Neuron (in vitro differentiated cells): ENCODE data around the gene RHPN2.

ENCODE experiments used
- H2AFZ ChIP-seq: one replicate; pipeline ENCODE4 v1.6.1; 2013; ENCODE audit warnings: low read depth, mild to moderate bottlenecking, inconsistent platforms, low read length, moderate library complexity
- H3K27me3 ChIP-seq: one replicate; pipeline ENCODE4 v1.6.1; 2013; ENCODE audit warnings: low read length; ENCODE audit not compliant: insufficient read depth
- H3K36me3 ChIP-seq: one replicate; pipeline ENCODE4 v1.6.1; 2013; ENCODE audit warnings: low read length; ENCODE audit not compliant: insufficient read depth
- H3K4me1 ChIP-seq: one replicate; pipeline ENCODE4 v1.6.1; 2013; ENCODE audit warnings: low read length; ENCODE audit not compliant: insufficient read depth
- H3K4me3 ChIP-seq: 2 replicates; pipeline ENCODE4 v1.5.1; 2013; ENCODE audit warnings: mild to moderate bottlenecking, low read length, moderate library complexity
- H3K9me3 ChIP-seq: one replicate; pipeline ENCODE4 v1.6.1; 2013; ENCODE audit warnings: low read length

The RHPN2 gene

GRCh38 chr19:33064792-33065550, at the start of gene RHPN2:
Gene RHPN2 (minus strand): TSS chr19:33064888. CDS start chr19:33064852, 36 bp downstream.
- peak within 1 kb of the TSS; percentile 82 for H3K4me3 ChIP-seq
- H2AFZ ChIP-seq: peak within 1 kb of the TSS; percentile 62
- no peaks in the 10 kb centered on the region for H3K36me3 ChIP-seq
- no peaks in the 10 kb centered on the region for H3K27me3 ChIP-seq
- H3K9me3 ChIP-seq: peaks cover 2% of the 10 kb centered on the region
- peaks cover 8% of the 10 kb centered on the region for H3K4me1 ChIP-seq

GRCh38 chr19:33114312-33114711, 49.6 kb upstream of the RHPN2 start:
- Histone ChIP-seq H3K36me3 (peaks cover 68% of the 10 kb centered on the region), H3K4me1 (no peaks in the 10 kb centered on the region), H3K4me3 (no peak overlapping the region), H3K9me3 (no peaks in the 10 kb centered on the region), H2AFZ (no peak overlapping the region), H3K27me3 (no peaks in the 10 kb centered on the region)

GRCh38 chr19:33111587-33111986, 46.9 kb upstream of the RHPN2 start:
- H3K9me3 ChIP-seq: no peaks in the 10 kb centered on the region
- no peak overlapping the region for H2AFZ ChIP-seq
- no peak overlapping the region for H3K4me3 ChIP-seq
- H3K4me1 ChIP-seq: no peaks in the 10 kb centered on the region
- peaks cover 71% of the 10 kb centered on the region for H3K36me3 ChIP-seq
- no peaks in the 10 kb centered on the region for H3K27me3 ChIP-seq

- Histone ChIP-seq H2AFZ (no peak overlapping the region), H3K4me1 (no peaks in the 10 kb centered on the region), H3K36me3 (peaks cover 69% of the 10 kb centered on the region), H3K27me3 (no peaks in the 10 kb centered on the region), H3K9me3 (no peaks in the 10 kb centered on the region), H3K4me3 (no peak overlapping the region)
These were observed 45.6 kb upstream of the RHPN2 start for GRCh38 chr19:33110137-33110910.

- no peaks in the 10 kb centered on the region for H3K4me1 ChIP-seq
- no peaks in the 10 kb centered on the region for H3K9me3 ChIP-seq
- peaks cover 66% of the 10 kb centered on the region for H3K36me3 ChIP-seq
- H2AFZ ChIP-seq: no peak overlapping the region
- no peaks in the 10 kb centered on the region for H3K27me3 ChIP-seq
- no peak overlapping the region for H3K4me3 ChIP-seq
These were observed 43.5 kb upstream of the RHPN2 start for GRCh38 chr19:33108161-33108560.

GRCh38 chr19:33102893-33103292, 38.2 kb upstream of the RHPN2 start:
- no peaks in the 10 kb centered on the region for H3K27me3 ChIP-seq
- no peaks in the 10 kb centered on the region for H3K9me3 ChIP-seq
- H3K4me3 ChIP-seq: no peak overlapping the region
- no peaks in the 10 kb centered on the region for H3K4me1 ChIP-seq
- peaks cover 60% of the 10 kb centered on the region for H3K36me3 ChIP-seq
- no peak overlapping the region for H2AFZ ChIP-seq

- H3K9me3 ChIP-seq: no peaks in the 10 kb centered on the region
- peaks cover 57% of the 10 kb centered on the region for H3K36me3 ChIP-seq
- no peak overlapping the region for H3K4me3 ChIP-seq
- no peaks in the 10 kb centered on the region for H3K27me3 ChIP-seq
- H3K4me1 ChIP-seq: no peaks in the 10 kb centered on the region
- H2AFZ ChIP-seq: no peak overlapping the region
These were observed 36.4 kb upstream of the RHPN2 start for GRCh38 chr19:33100894-33101644.

- peaks cover 65% of the 10 kb centered on the region for H3K36me3 ChIP-seq
These were observed 33.4 kb upstream of the RHPN2 start for GRCh38 chr19:33098055-33098534.

GRCh38 chr19:33096005-33096404, 31.3 kb upstream of the RHPN2 start:
- H3K4me3 ChIP-seq: no peak overlapping the region
- H2AFZ ChIP-seq: no peak overlapping the region
- H3K36me3 ChIP-seq: peaks cover 50% of the 10 kb centered on the region
- H3K9me3 ChIP-seq: no peaks in the 10 kb centered on the region
- no peaks in the 10 kb centered on the region for H3K4me1 ChIP-seq
- H3K27me3 ChIP-seq: no peaks in the 10 kb centered on the region

More at GRCh38 chr19:33098055-33098534, 33.4 kb upstream of the RHPN2 start:
- H3K27me3 ChIP-seq: no peaks in the 10 kb centered on the region
- H2AFZ ChIP-seq: no peak overlapping the region
- H3K9me3 ChIP-seq: no peaks in the 10 kb centered on the region
- no peak overlapping the region for H3K4me3 ChIP-seq
- H3K4me1 ChIP-seq: no peaks in the 10 kb centered on the region

GRCh38 chr19:33094436-33095067, 29.9 kb upstream of the RHPN2 start:
- no peaks in the 10 kb centered on the region for H3K4me1 ChIP-seq
- H3K36me3 ChIP-seq: peaks cover 57% of the 10 kb centered on the region
- no peaks in the 10 kb centered on the region for H3K27me3 ChIP-seq
- H3K4me3 ChIP-seq: no peak overlapping the region
- no peak overlapping the region for H2AFZ ChIP-seq
- H3K9me3 ChIP-seq: no peaks in the 10 kb centered on the region

- no peaks in the 10 kb centered on the region for H3K4me1 ChIP-seq
- peaks cover 63% of the 10 kb centered on the region for H3K36me3 ChIP-seq
- no peaks in the 10 kb centered on the region for H3K9me3 ChIP-seq
- no peaks in the 10 kb centered on the region for H3K27me3 ChIP-seq
- no peak overlapping the region for H2AFZ ChIP-seq
- no peak overlapping the region for H3K4me3 ChIP-seq
These were observed 28.9 kb upstream of the RHPN2 start for GRCh38 chr19:33093420-33094210.

GRCh38 chr19:33090179-33090578, 25.5 kb upstream of the RHPN2 start:
- H3K36me3 ChIP-seq: peaks cover 39% of the 10 kb centered on the region
- no peaks in the 10 kb centered on the region for H3K4me1 ChIP-seq
- no peaks in the 10 kb centered on the region for H3K9me3 ChIP-seq
- H3K27me3 ChIP-seq: no peaks in the 10 kb centered on the region
- no peak overlapping the region for H3K4me3 ChIP-seq
- no peak overlapping the region for H2AFZ ChIP-seq
